ENCODE results near the gene TRABD2B. TPM values are rescaled to one million over a fixed set of nuclear protein-coding genes. Genes with fewer than 3 reads are reported as not detected.

The TRABD2B gene
- total RNA-seq, 5 donors from 2014 or later (not counting 1 experiment from before 2014, with no cell fraction given), result not detected

GRCh38 chr1:47855230-47855629 lies 142.0 kb downstream of the TRABD2B start:
- ChIA-PET CTCF (no interaction called here), POLR2A (no interaction called here)
- ATAC-seq (replicated peaks in 1 of 4), result no peak
- H3K4me3 Mint-ChIP-seq, result no peak overlapping the region
- H3K27me3 Mint-ChIP-seq, result peaks cover 2 to 8% of the 10 kb centered on the region in 2 donors
- H3K9me3 ChIP-seq, result no peaks in the 10 kb centered on the region
- H3K36me3 Mint-ChIP-seq, result no peaks in the 10 kb centered on the region
- peaks cover 0 to 7% of the 10 kb centered on the region in 2 experiments for H3K27me3 ChIP-seq (replicated peaks in 1 of 2; ENCODE audit: control insufficient read depth in 2 of 2, extremely low read depth in 1 of 2, insufficient read depth in 2 of 2, low read length in 1 of 2)
- H3K27ac ChIP-seq (ENCODE audit: low read length), result no peak overlapping the region
- H3K4me1 Mint-ChIP-seq, result peaks cover 0 to 8% (median 3%) of the 10 kb centered on the region in 3 donors
- H3K4me1 ChIP-seq (ENCODE audit: control insufficient read depth in 1 of 2, extremely low read depth in 1 of 2, insufficient read depth in 2 of 2, low read length in 2 of 2), result no peaks in the 10 kb centered on the region
- WGBS (ENCODE audit: insufficient coverage), result no CpG with 5 or more reads among the region's 4 CpGs
- H3K9me3 Mint-ChIP-seq, result no peaks in the 10 kb centered on the region
- H3K36me3 ChIP-seq (ENCODE audit: control insufficient read depth in 2 of 2, extremely low read depth in 1 of 2, insufficient read depth in 1 of 2, low read length in 1 of 2), result no peaks in the 10 kb centered on the region
- H3K4me3 ChIP-seq (ENCODE audit: control insufficient read depth in 1 of 2, extremely low read depth in 1 of 2, low read length in 1 of 2), result no peak overlapping the region
- no peak for DNase-seq
- H3K27ac Mint-ChIP-seq, result no peak overlapping the region

- peaks cover 0 to 5% of the 10 kb centered on the region in 2 donors for H3K27me3 Mint-ChIP-seq
- H3K4me1 Mint-ChIP-seq, result peaks cover 0 to 8% (median 3%) of the 10 kb centered on the region in 3 donors
- Histone ChIP-seq H3K27ac (ENCODE audit: low read length) (no peak overlapping the region), H3K36me3 (ENCODE audit: control insufficient read depth in 2 of 2, extremely low read depth in 1 of 2, insufficient read depth in 1 of 2, low read length in 1 of 2) (no peaks in the 10 kb centered on the region), H3K27me3 (replicated peaks in 1 of 2; ENCODE audit: control insufficient read depth in 2 of 2, extremely low read depth in 1 of 2, insufficient read depth in 2 of 2, low read length in 1 of 2) (peaks cover 0 to 7% of the 10 kb centered on the region in 2 experiments), H3K9me3 (no peaks in the 10 kb centered on the region), H3K4me3 (ENCODE audit: control insufficient read depth in 1 of 2, extremely low read depth in 1 of 2, low read length in 1 of 2) (no peak overlapping the region), H3K4me1 (ENCODE audit: control insufficient read depth in 1 of 2, extremely low read depth in 1 of 2, insufficient read depth in 2 of 2, low read length in 2 of 2) (no peaks in the 10 kb centered on the region)
- DNase-seq, result no peak
- H3K27ac Mint-ChIP-seq, result no peak overlapping the region
- H3K4me3 Mint-ChIP-seq, result no peak overlapping the region
- CTCF ChIA-PET, result no interaction called here
- POLR2A ChIA-PET, result no interaction called here
- H3K9me3 Mint-ChIP-seq, result no peaks in the 10 kb centered on the region
- no peak for ATAC-seq (replicated peaks in 1 of 4)
- WGBS (ENCODE audit: insufficient coverage), result 80% methylated on average over 1 of the region's 2 CpGs
- H3K36me3 Mint-ChIP-seq, result no peaks in the 10 kb centered on the region
Measured at GRCh38 chr1:47854552-47855144, 142.5 kb downstream of the TRABD2B start.

DNA sequence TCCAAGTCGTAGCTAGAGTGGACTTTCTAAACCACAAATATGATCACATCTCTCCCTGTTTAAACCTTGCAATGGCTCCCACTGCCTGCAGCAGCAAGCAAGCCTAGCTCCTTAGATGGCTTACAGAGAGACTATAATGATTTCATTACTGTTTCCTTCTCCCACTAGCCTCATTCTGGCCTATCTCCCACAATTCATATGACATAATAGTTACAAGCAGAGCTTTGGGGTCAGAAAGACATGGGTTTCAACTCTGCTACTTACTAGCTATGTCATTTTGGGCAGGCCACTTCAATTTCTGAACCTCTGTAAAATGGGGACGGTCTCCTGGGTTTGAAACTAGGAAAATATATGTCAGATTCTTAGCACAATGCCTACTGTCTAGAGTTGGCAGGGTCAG lies 143.3 kb downstream of the TRABD2B start:
- no peak for ATAC-seq (replicated peaks in 1 of 4)
- H3K36me3 Mint-ChIP-seq, result no peaks in the 10 kb centered on the region
- H3K27ac Mint-ChIP-seq, result no peak overlapping the region
- Histone ChIP-seq H3K4me1 (ENCODE audit: control insufficient read depth in 1 of 2, extremely low read depth in 1 of 2, insufficient read depth in 2 of 2, low read length in 2 of 2) (no peaks in the 10 kb centered on the region), H3K27ac (ENCODE audit: low read length) (no peak overlapping the region), H3K27me3 (replicated peaks in 1 of 2; ENCODE audit: control insufficient read depth in 2 of 2, extremely low read depth in 1 of 2, insufficient read depth in 2 of 2, low read length in 1 of 2) (no peaks in the 10 kb centered on the region), H3K9me3 (no peaks in the 10 kb centered on the region), H3K36me3 (ENCODE audit: control insufficient read depth in 2 of 2, extremely low read depth in 1 of 2, insufficient read depth in 1 of 2, low read length in 1 of 2) (no peaks in the 10 kb centered on the region), H3K4me3 (ENCODE audit: control insufficient read depth in 1 of 2, extremely low read depth in 1 of 2, low read length in 1 of 2) (no peak overlapping the region)
- H3K27me3 Mint-ChIP-seq, result peaks cover 0 to under 1% of the 10 kb centered on the region in 2 donors
- ChIA-PET CTCF (no interaction called here), POLR2A (no interaction called here)
- WGBS (ENCODE audit: insufficient coverage), result 58% methylated on average over 2 of the region's 2 CpGs
- DNase-seq, result no peak
- H3K4me3 Mint-ChIP-seq, result no peak overlapping the region
- H3K4me1 Mint-ChIP-seq, result peaks cover 0 to under 1% (median 0%) of the 10 kb centered on the region in 3 donors
- H3K9me3 Mint-ChIP-seq, result no peaks in the 10 kb centered on the region

DNA sequence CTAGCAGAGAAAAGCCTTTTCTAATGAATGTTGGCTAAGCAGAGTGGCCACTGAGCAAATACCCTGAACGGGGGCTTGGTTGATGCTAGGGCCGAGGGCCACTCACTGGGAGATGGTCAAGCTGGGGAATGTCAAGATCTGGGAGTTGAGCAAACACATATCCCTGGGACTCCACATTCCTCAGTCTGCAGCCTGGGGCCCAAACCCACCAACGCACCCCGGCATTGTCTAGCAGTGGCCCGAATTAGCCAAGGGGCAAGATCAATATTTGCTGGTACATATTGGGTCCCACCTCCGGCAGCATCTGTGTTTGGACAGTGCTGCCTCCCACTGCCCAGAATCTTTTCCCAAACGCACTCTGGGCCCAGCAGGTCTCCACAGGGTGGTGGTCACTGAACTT lies 144.1 kb downstream of the TRABD2B start:
- Mint-ChIP-seq H3K27ac (no peak overlapping the region), H3K36me3 (no peaks in the 10 kb centered on the region), H3K4me3 (no peak overlapping the region), H3K27me3 (no peaks in the 10 kb centered on the region), H3K9me3 (no peaks in the 10 kb centered on the region), H3K4me1 (no peaks in the 10 kb centered on the region)
- Histone ChIP-seq H3K4me3 (ENCODE audit: control insufficient read depth in 1 of 2, extremely low read depth in 1 of 2, low read length in 1 of 2) (no peak overlapping the region), H3K27me3 (replicated peaks in 1 of 2; ENCODE audit: control insufficient read depth in 2 of 2, extremely low read depth in 1 of 2, insufficient read depth in 2 of 2, low read length in 1 of 2) (no peaks in the 10 kb centered on the region), H3K4me1 (ENCODE audit: control insufficient read depth in 1 of 2, extremely low read depth in 1 of 2, insufficient read depth in 2 of 2, low read length in 2 of 2) (no peaks in the 10 kb centered on the region), H3K27ac (ENCODE audit: low read length) (no peak overlapping the region), H3K36me3 (ENCODE audit: control insufficient read depth in 2 of 2, extremely low read depth in 1 of 2, insufficient read depth in 1 of 2, low read length in 1 of 2) (no peaks in the 10 kb centered on the region), H3K9me3 (no peaks in the 10 kb centered on the region)
- POLR2A ChIA-PET, result no interaction called here
- CTCF ChIA-PET, result no interaction called here
- WGBS (ENCODE audit: insufficient coverage), result 98% methylated on average over 4 of the region's 7 CpGs
- DNase-seq (no peak), ATAC-seq (replicated peaks in 1 of 4) (no peak)

- Mint-ChIP-seq H3K4me1 (no peaks in the 10 kb centered on the region), H3K9me3 (no peaks in the 10 kb centered on the region), H3K27me3 (peaks cover 0 to 4% of the 10 kb centered on the region in 2 donors), H3K4me3 (no peak overlapping the region), H3K27ac (no peak overlapping the region), H3K36me3 (no peaks in the 10 kb centered on the region)
- ChIA-PET CTCF (no interaction called here), POLR2A (no interaction called here)
- 94% methylated on average over 7 of the region's 17 CpGs for WGBS (ENCODE audit: insufficient coverage)
- Histone ChIP-seq H3K36me3 (ENCODE audit: control insufficient read depth in 2 of 2, extremely low read depth in 1 of 2, insufficient read depth in 1 of 2, low read length in 1 of 2) (no peaks in the 10 kb centered on the region), H3K27me3 (replicated peaks in 1 of 2; ENCODE audit: control insufficient read depth in 2 of 2, extremely low read depth in 1 of 2, insufficient read depth in 2 of 2, low read length in 1 of 2) (peaks cover 0 to 2% of the 10 kb centered on the region in 2 experiments), H3K4me1 (ENCODE audit: control insufficient read depth in 1 of 2, extremely low read depth in 1 of 2, insufficient read depth in 2 of 2, low read length in 2 of 2) (no peaks in the 10 kb centered on the region), H3K27ac (ENCODE audit: low read length) (no peak overlapping the region), H3K4me3 (ENCODE audit: control insufficient read depth in 1 of 2, extremely low read depth in 1 of 2, low read length in 1 of 2) (no peak overlapping the region), H3K9me3 (no peaks in the 10 kb centered on the region)
- ATAC-seq (replicated peaks in 1 of 4) (no peak), DNase-seq (no peak)
Measured at GRCh38 chr1:47852006-47852718, 145.0 kb downstream of the TRABD2B start.

- Mint-ChIP-seq H3K4me3 (no peak overlapping the region), H3K27ac (no peak overlapping the region), H3K4me1 (no peaks in the 10 kb centered on the region), H3K36me3 (no peaks in the 10 kb centered on the region), H3K27me3 (peaks cover 0 to 8% of the 10 kb centered on the region in 2 donors), H3K9me3 (no peaks in the 10 kb centered on the region)
- Histone ChIP-seq H3K27me3 (replicated peaks in 1 of 2; ENCODE audit: control insufficient read depth in 2 of 2, extremely low read depth in 1 of 2, insufficient read depth in 2 of 2, low read length in 1 of 2) (peaks cover 0 to 6% of the 10 kb centered on the region in 2 experiments), H3K4me3 (ENCODE audit: control insufficient read depth in 1 of 2, extremely low read depth in 1 of 2, low read length in 1 of 2) (no peak overlapping the region), H3K27ac (ENCODE audit: low read length) (no peak overlapping the region), H3K36me3 (ENCODE audit: control insufficient read depth in 2 of 2, extremely low read depth in 1 of 2, insufficient read depth in 1 of 2, low read length in 1 of 2) (no peaks in the 10 kb centered on the region), H3K9me3 (no peaks in the 10 kb centered on the region), H3K4me1 (ENCODE audit: control insufficient read depth in 1 of 2, extremely low read depth in 1 of 2, insufficient read depth in 2 of 2, low read length in 2 of 2) (no peaks in the 10 kb centered on the region)
- POLR2A ChIA-PET, result no interaction called here
- WGBS (ENCODE audit: insufficient coverage), result no CpG with 5 or more reads among the region's 4 CpGs
- ATAC-seq (replicated peaks in 1 of 4), result no peak
- CTCF ChIA-PET, result interaction anchor here in 1 of 2 donors (0.6 kb wide), 1 partner anchor 16 kb away, joined by 3 read pairs; no protein-coding TSS in a partner anchor
- DNase-seq, result no peak
Measured at GRCh38 chr1:47850451-47850850, 146.7 kb downstream of the TRABD2B start.
